HTR-8/SVneo (cell line): Measurements from ENCODE around the gene SERPING1.

ENCODE experiments used
- DNase-seq: peaks from one replicate; pipeline ENCODE4 v3.0.0; 2011; ENCODE audit warnings: low spot score, mixed read lengths; ENCODE audit not compliant: insufficient read length
- FAIRE-seq: peaks from 2 replicates; lab custom pipeline; 2011; peaks lifted over from hg19 to GRCh38; lab: Jason Lieb, UNC

Gene SERPING1

GRCh38 chr11:57597461-57597915 is at the start of gene SERPING1:
Gene SERPING1, plus strand, starts transcription at chr11:57597685. Its CDS starts 586 bp downstream, at chr11:57598271.
- FAIRE-seq (no peak), DNase-seq (no peak)

- FAIRE-seq (no peak), DNase-seq (no peak)
These were observed 49.6 kb upstream of the SERPING1 start for GRCh38 chr11:57547854-57548377.

- FAIRE-seq (no peak), DNase-seq (no peak)
These were observed 47.5 kb upstream of the SERPING1 start for GRCh38 chr11:57549983-57550382.

GRCh38 chr11:57551941-57552340 is 45.5 kb upstream of the SERPING1 start:
- no peak for FAIRE-seq
- no peak for DNase-seq

GRCh38 chr11:57552479-57552878 is 45.0 kb upstream of the SERPING1 start:
- FAIRE-seq (no peak), DNase-seq (no peak)

GRCh38 chr11:57555393-57555792 is 42.1 kb upstream of the SERPING1 start:
- DNase-seq (no peak), FAIRE-seq (no peak)

- DNase-seq (no peak), FAIRE-seq (no peak)
These were observed 41.4 kb upstream of the SERPING1 start for GRCh38 chr11:57556041-57556440.

- FAIRE-seq: no peak
- DNase-seq: no peak
These were observed 37.3 kb upstream of the SERPING1 start for GRCh38 chr11:57560146-57560545.

GRCh38 chr11:57562596-57562995 is 34.9 kb upstream of the SERPING1 start:
- DNase-seq: no peak
- no peak for FAIRE-seq

- DNase-seq (peak; percentile 51), FAIRE-seq (no peak)
These were observed 31.2 kb upstream of the SERPING1 start for GRCh38 chr11:57566005-57566904.

- no peak for FAIRE-seq
- no peak for DNase-seq
These were observed 30.5 kb upstream of the SERPING1 start for GRCh38 chr11:57566905-57567514.

- peak; percentile 50 for DNase-seq
- no peak for FAIRE-seq
These were observed 29.8 kb upstream of the SERPING1 start, which contains the start of gene UBE2L6 for GRCh38 chr11:57567515-57568329. Gene UBE2L6, minus strand, starts transcription at chr11:57567672. Its CDS starts 61 bp downstream, at chr11:57567611.

- peak; percentile 81 for DNase-seq
These were observed 29.1 kb upstream of the SERPING1 start for GRCh38 chr11:57568330-57568766.

GRCh38 chr11:57571606-57572005 is 25.9 kb upstream of the SERPING1 start:
- FAIRE-seq: no peak
- no peak for DNase-seq

More at GRCh38 chr11:57568330-57568766, 29.1 kb upstream of the SERPING1 start:
- FAIRE-seq: no peak

- DNase-seq (no peak), FAIRE-seq (no peak)
These were observed 23.4 kb upstream of the SERPING1 start for GRCh38 chr11:57574061-57574460.

GRCh38 chr11:57584341-57584740 is 13.1 kb upstream of the SERPING1 start:
- DNase-seq (no peak), FAIRE-seq (no peak)

GRCh38 chr11:57585301-57585700 is 12.2 kb upstream of the SERPING1 start:
- FAIRE-seq: no peak
- no peak for DNase-seq

GRCh38 chr11:57586711-57587245 is 10.7 kb upstream of the SERPING1 start:
- no peak for DNase-seq
- FAIRE-seq: no peak

GRCh38 chr11:57588046-57588710 is 9.3 kb upstream of the SERPING1 start:
- FAIRE-seq (no peak), DNase-seq (no peak)
